ENCODE results near the gene KIF20A.

Gene KIF20A

DNA sequence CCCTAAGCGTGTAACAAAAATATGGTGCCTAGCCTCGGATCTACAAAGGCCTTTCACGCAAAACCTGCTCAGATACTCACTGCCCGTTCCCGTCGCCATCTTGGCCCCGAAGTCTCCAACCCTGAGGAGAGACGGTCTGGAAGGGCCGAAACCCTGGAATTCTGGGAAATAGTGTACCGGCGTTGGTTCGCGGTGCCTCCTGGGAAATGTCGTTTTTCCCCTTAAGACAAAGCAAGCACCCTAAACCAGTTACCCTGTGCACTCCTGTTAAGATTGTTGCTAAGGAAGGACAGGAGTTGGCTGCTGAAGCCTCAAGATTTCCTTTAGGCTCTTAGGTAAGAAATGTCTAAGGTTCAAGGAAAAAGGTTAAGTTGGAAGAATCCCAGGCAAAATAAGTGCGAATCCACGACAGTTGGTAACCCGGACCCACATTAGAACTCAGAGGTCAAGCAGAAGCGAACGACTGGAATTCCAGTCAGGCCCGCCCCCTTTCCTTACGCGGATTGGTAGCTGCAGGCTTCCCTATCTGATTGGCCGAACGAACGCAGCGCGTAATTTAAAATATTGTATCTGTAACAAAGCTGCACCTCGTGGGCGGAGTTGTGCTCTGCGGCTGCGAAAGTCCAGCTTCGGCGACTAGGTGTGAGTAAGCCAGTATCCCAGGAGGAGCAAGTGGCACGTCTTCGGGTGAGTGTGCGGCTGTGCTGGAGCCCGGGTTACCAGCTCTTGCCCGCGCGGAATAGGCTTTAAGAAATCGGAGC lies at the start of gene KIF20A, which contains the start of gene BRD8:
TSS of gene KIF20A (plus strand) at position 597 of the 761 bp plus-strand sequence. CDS start 569 bp downstream, outside the sequence.
TSS of gene BRD8 (minus strand) at position 115 of the 761 bp plus-strand sequence. CDS start at position 99, 16 bp downstream.
- DNase-seq (ENCODE audit: low read depth) = peak; percentile 89
- no peak for TF ChIP-seq CTCF (IDR thresholded peaks at IDR 0.05; ENCODE audit: low read depth, low read length, missing control alignments)
- H3K4me3 ChIP-seq (ENCODE audit: low read depth, low read length) = peak within 1 kb of the TSS; percentile 99

- no peak overlapping the region for H3K4me3 ChIP-seq (ENCODE audit: low read depth, low read length)
- no peak for DNase-seq (ENCODE audit: low read depth)
- no peak for TF ChIP-seq CTCF (IDR thresholded peaks at IDR 0.05; ENCODE audit: low read depth, low read length, missing control alignments)
These were observed 49.6 kb upstream of the KIF20A start for GRCh38 chr5:138129347-138129746.

- H3K4me3 ChIP-seq (ENCODE audit: low read depth, low read length) = peak overlapping the region; percentile 42; the same call in 1 of the 2 replicates
- TF ChIP-seq CTCF (IDR thresholded peaks at IDR 0.05; ENCODE audit: low read depth, low read length, missing control alignments) = no peak
- no peak for DNase-seq (ENCODE audit: low read depth)
These were observed 46.4 kb upstream of the KIF20A start for GRCh38 chr5:138132543-138132942.

DNA sequence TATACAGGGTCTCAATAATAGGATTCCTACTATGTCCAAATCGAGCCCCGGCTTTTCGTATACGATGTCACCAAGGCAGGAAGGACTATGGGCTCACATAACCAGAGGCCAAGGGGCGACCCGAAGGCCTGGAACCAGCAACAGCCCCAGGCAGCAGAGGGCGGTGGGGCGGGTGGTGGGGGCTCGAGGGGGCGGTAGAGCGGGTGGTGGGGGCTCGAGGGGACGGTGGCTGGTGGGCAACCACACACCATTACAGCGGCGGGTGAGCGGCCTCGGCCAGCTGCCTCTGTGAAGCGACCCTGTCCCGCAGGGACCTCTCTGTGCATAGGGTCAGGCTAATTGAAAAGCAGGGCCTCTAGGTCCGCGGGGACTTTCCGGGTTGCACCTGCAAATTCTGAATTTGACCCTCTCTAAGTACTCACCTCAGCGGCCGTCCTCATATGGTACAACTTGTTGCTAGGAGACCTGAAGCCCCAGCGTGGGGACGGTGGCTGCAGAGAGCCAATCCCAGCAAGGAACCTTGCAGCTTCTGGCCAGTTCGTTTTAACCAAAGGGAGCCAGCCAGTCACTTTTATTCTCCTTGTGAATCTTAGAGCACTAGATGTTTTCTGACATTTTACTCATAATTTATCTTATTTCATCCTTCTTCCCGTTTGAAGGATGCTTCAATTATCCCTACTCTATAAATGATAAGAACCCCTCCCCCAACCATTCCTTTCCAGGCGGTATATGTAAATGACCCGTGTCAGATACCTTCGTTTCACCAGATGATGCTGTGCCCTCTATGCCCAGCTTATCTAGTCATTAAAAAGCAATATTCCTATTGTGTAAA lies 39.7 kb upstream of the KIF20A start, which contains the start of gene NME5:
TSS of gene NME5 (minus strand) at position 480 of the 832 bp plus-strand sequence. CDS start 648 bp downstream, outside the sequence.
- TF ChIP-seq CTCF (IDR thresholded peaks at IDR 0.05; ENCODE audit: low read depth, low read length, missing control alignments) = no peak
- H3K4me3 ChIP-seq (ENCODE audit: low read depth, low read length) = peak within 1 kb of the TSS; percentile 41
- no peak for DNase-seq (ENCODE audit: low read depth)

DNA sequence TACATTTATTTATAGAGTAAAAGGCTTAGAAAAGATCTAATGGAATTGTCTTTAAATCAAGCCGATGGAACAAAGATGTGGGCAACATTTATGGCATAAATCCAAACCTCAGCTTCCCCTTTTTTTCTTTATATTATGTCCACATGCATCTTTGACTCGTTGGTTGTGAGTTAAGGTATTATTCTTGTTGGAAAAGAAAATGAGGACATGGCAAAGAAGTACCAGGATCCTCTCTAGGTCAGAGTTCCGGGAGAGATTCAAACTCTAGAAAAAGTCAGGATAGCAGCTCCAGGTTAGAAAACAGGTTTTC lies 39.2 kb upstream of the KIF20A start:
- no peak for TF ChIP-seq CTCF (IDR thresholded peaks at IDR 0.05; ENCODE audit: low read depth, low read length, missing control alignments)
- H3K4me3 ChIP-seq (ENCODE audit: low read depth, low read length) = no peak overlapping the region
- DNase-seq (ENCODE audit: low read depth) = no peak

- no peak for DNase-seq (ENCODE audit: low read depth)
- H3K4me3 ChIP-seq (ENCODE audit: low read depth, low read length) = no peak overlapping the region
- TF ChIP-seq CTCF (IDR thresholded peaks at IDR 0.05; ENCODE audit: low read depth, low read length, missing control alignments) = no peak
These were observed 38.6 kb upstream of the KIF20A start for GRCh38 chr5:138140268-138140667.
